Measurements from ENCODE around the gene CELF3.

CELF3 gene

DNA sequence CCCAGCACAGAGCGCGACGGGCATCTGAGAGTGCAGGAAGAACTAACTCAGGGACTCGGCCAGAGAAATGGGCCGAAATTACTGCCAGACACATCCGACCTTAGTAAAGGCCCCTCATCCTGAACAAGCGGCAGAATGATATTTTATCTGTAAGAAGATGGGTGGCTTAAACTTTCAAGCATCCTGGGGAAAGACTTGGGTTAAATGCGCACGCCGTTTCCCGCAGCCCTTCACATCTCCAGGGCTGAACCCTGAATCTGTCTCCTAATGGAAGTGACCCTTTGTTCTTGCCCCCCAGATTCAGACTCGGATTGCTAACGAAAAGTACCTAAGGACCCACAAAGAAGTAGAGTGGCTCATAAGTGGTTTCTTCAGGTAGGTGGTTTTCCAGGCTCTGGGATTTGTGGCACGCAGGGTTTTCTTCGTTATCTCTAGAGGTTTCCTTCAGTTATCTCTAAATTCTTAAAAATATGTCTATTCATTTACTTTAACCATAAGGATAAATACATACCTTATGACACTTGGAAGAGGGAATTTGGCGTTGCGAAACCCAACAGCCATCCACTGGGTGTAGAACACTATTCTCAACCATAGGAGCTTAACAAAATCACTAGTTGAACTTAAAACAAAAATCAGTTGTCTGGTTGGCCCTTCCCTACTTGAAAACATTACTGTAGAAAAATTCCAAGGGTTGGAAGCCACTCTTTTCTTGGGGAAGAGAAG lies 5.3 kb upstream of the CELF3 start:
- H3K27me3 ChIP-seq, result no peaks in the 10 kb centered on the region
- TF ChIP-seq, protein P1, sequence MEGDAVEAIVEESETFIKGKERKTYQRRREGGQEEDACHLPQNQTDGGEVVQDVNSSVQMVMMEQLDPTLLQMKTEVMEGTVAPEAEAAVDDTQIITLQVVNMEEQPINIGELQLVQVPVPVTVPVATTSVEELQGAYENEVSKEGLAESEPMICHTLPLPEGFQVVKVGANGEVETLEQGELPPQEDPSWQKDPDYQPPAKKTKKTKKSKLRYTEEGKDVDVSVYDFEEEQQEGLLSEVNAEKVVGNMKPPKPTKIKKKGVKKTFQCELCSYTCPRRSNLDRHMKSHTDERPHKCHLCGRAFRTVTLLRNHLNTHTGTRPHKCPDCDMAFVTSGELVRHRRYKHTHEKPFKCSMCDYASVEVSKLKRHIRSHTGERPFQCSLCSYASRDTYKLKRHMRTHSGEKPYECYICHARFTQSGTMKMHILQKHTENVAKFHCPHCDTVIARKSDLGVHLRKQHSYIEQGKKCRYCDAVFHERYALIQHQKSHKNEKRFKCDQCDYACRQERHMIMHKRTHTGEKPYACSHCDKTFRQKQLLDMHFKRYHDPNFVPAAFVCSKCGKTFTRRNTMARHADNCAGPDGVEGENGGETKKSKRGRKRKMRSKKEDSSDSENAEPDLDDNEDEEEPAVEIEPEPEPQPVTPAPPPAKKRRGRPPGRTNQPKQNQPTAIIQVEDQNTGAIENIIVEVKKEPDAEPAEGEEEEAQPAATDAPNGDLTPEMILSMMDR (IDR thresholded peaks at IDR 0.05; ENCODE audit: low read depth, low read length), result no peak
- H3K36me3 ChIP-seq, result no peaks in the 10 kb centered on the region
- DNase-seq, result no peak
- H3K4me1 ChIP-seq, result peaks cover 30% of the 10 kb centered on the region
- H3K9me3 ChIP-seq, result no peaks in the 10 kb centered on the region; the same call in 1 of the 2 replicates
- peak overlapping the region; percentile 61 for H3K4me3 ChIP-seq (ENCODE audit: low read depth, low read length)

DNA sequence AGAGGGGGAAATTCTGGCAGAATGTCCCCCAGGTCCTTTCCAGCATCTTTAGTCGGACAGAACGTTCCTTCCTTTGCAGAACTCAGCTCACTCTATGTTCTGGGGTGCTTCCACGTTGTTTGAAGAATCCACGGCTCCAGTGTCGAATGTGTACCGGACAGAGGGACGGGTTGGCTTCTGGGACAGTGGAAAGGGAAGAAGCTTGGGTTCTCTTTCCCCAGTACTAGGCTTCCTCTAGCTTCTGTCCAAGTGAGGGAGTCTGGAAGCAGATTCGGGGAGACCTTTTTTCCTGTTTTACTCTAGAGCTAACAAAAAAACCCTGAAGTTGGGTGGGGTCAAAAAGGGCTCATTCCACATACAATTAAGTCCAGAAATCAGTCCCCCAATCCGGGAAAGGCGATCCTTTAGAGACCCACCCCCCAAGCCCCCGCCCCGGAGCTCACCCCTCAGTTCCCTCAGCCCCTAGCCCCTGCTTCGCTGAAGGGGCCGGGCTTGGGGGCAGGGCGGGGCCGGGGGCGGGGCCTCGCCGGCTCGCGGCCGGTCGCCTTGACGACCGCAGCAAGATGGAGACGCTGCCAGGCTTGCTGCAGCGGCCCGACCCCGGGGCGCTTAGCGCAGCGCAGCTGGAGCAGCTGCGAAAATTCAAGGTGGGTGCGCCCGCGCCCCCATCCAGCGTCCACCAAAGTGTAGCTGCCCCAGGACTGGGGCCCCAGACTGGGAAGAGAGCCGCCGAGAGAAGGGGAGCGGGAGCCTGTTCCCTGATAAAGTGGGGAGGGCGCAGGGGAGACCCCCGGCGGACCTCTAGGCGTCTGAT lies 4.6 kb upstream of the CELF3 start, which contains the start of gene RIIAD1:
Gene RIIAD1 (plus strand): TSS at position 549 of the 814 bp plus-strand sequence. CDS start 15 bp downstream, at position 564.
- H3K9me3 ChIP-seq, result no peaks in the 10 kb centered on the region; the same call in 1 of the 2 replicates
- peaks cover 31% of the 10 kb centered on the region for H3K4me1 ChIP-seq
- peak within 1 kb of the TSS; percentile 61 for H3K4me3 ChIP-seq (ENCODE audit: low read depth, low read length)
- H3K27me3 ChIP-seq, result no peaks in the 10 kb centered on the region
- TF ChIP-seq, protein P1 (IDR thresholded peaks at IDR 0.05; ENCODE audit: low read depth, low read length), result no peak
- no peaks in the 10 kb centered on the region for H3K36me3 ChIP-seq
- peak; percentile 67 for DNase-seq

DNA sequence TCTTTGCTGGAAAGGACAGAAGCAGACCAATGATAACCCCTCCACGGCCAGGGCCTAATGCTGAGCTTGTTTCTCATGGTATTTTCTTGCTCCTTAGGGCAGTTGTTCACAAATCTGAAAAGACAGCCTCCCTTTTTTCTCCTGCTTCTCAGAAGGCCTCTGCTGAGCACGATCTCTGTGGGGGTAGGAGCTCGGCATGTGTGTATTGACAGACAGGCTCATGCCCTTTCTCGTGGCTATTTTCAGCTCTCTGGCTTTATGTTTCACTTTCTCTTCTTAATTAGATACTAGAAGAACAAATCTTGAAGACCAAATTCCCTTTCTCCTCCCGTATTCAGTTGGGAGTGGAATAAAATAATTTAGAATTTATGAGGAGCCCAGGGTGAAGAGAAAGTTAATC lies 4.0 kb upstream of the CELF3 start:
- Histone ChIP-seq H3K36me3 (no peaks in the 10 kb centered on the region), H3K27me3 (no peaks in the 10 kb centered on the region), H3K4me1 (peaks cover 37% of the 10 kb centered on the region), H3K9me3 (no peaks in the 10 kb centered on the region; the same call in 1 of the 2 replicates), H3K4me3 (ENCODE audit: low read depth, low read length) (peak overlapping the region; percentile 61; the same call in 1 of the 2 replicates)
- TF ChIP-seq, protein P1 (IDR thresholded peaks at IDR 0.05; ENCODE audit: low read depth, low read length), result no peak
- no peak for DNase-seq

DNA sequence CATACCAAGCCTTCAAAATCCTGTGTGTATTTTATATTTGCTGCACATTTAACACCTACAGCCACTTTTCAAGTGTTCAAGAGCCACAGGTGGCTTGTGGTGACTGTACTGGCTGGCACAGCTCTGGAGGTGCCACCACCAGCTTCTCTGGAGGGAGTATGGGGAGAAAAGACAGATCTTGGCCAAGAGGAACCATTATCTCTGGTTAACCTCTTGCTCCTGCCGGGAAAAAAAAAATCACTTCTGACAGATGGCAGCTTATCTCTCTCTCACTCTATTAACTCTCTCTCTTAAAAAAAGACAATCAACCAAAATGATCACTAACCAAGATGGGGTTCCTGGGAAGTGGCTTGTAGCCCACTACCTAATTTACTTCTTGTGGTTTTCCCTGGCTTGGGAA lies 3.5 kb upstream of the CELF3 start:
- peak overlapping the region; percentile 19; the same call in 1 of the 2 replicates for H3K4me3 ChIP-seq (ENCODE audit: low read depth, low read length)
- H3K9me3 ChIP-seq, result no peaks in the 10 kb centered on the region; the same call in 1 of the 2 replicates
- no peaks in the 10 kb centered on the region for H3K27me3 ChIP-seq
- TF ChIP-seq, protein P1 (IDR thresholded peaks at IDR 0.05; ENCODE audit: low read depth, low read length), result no peak
- no peaks in the 10 kb centered on the region for H3K36me3 ChIP-seq
- no peak for DNase-seq
- H3K4me1 ChIP-seq, result peaks cover 37% of the 10 kb centered on the region

DNA sequence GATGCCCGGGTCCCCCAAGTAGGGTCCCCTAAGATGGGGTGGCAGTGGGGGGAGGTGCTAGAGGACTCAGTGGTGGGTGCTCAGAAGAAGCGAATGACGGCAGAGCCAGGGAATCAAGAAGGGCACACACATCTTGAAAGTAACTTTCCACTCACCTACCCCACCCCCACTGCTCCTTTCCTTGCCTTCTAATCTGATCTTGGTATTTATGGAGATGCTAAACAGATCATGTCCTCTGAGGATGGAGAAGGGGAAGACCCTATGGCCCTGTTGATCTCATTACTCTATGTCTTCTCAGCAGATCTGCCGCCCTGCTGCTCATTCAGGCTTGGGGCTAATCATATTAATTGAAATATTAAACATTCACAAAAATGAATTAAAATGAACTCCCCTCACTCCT lies 2.1 kb upstream of the CELF3 start:
- Histone ChIP-seq H3K36me3 (no peaks in the 10 kb centered on the region), H3K9me3 (no peaks in the 10 kb centered on the region; the same call in 1 of the 2 replicates), H3K4me1 (peaks cover 37% of the 10 kb centered on the region), H3K4me3 (ENCODE audit: low read depth, low read length) (no peak overlapping the region), H3K27me3 (no peaks in the 10 kb centered on the region)
- DNase-seq, result no peak
- TF ChIP-seq, protein P1 (IDR thresholded peaks at IDR 0.05; ENCODE audit: low read depth, low read length), result no peak
